WTC11 (cell line): ENCODE results near the gene PRKAR1B.

Experiments used
- E2F5 ChIP-seq: sonication (generic); formaldehyde crosslinking; IDR thresholded peaks from 2 replicates; pipeline ENCODE4 v1.8.1; 2022; ENCODE audit warnings: mild to moderate bottlenecking, moderate library complexity, missing genetic modification reagents
- FOXK1 ChIP-seq: sonication (generic); formaldehyde crosslinking; IDR thresholded peaks from 2 replicates; pipeline ENCODE4 v1.8.0; 2022; ENCODE audit warnings: mild to moderate bottlenecking, moderate library complexity, missing genetic modification reagents

- TF ChIP-seq E2F5 (CRISPR knock-in tag) (no peak), FOXK1 (CRISPR knock-in tag) (no peak)
Observed at GRCh38 chr7:672891-673290, 54.2 kb downstream of the PRKAR1B start.
